ENCODE measurements around the gene RETREG1. TPM values are rescaled to one million over a fixed set of nuclear protein-coding genes. Genes with fewer than 3 reads are reported as not detected.

Gene RETREG1
- total RNA-seq, 1 experiment from 2014 or later = 3.4 TPM

DNA sequence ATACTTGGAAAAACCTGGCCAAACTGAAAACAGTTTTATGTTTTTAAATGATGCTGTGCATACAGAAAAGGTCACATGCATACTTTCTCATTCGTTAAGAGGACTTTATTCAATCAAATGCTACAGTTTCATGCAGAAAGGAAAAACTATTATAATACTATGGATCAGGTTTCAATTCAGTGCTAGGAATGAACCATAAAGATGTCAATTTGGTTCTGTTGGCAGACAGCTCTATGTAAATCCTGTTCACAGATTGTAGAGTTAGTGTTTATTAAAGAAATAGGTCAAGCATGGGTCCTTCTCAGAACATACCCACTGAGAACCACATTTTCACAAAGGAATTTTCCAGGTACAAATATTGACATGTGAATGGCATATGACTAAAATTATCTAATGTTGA lies 57.1 kb downstream of the RETREG1 start:
- H4K20me1 ChIP-seq (ENCODE audit: control insufficient read depth, insufficient read depth, insufficient read length) = no peaks in the 10 kb centered on the region
- H3T11ph ChIP-seq (ENCODE audit: low read length) = no peak overlapping the region
- no peaks in the 10 kb centered on the region; the same call in 1 of the 2 replicates for H3K4me1 ChIP-seq (ENCODE audit: insufficient read depth, low read length)
- H3K23ac ChIP-seq (ENCODE audit: insufficient read length, low read depth, low read length) = no peak overlapping the region
- no peak overlapping the region for H2BK12ac ChIP-seq (ENCODE audit: insufficient read length, low read depth, low read length)
- H4K91ac ChIP-seq (ENCODE audit: insufficient read length, low read depth, low read length) = no peak overlapping the region
- no peak overlapping the region for H3K27ac Mint-ChIP-seq
- H4K8ac ChIP-seq (replicated peaks; ENCODE audit: insufficient read length, low read depth, low read length) = no peak overlapping the region
- H2AFZ ChIP-seq (ENCODE audit: low read length) = no peak overlapping the region
- H3K9ac ChIP-seq (ENCODE audit: extremely low read depth, insufficient read length, low read length) = no peak overlapping the region
- no peaks in the 10 kb centered on the region for H3K23me2 ChIP-seq (ENCODE audit: insufficient read length, low read depth, low read length, poor library complexity, severe bottlenecking)
- no CpG with 5 or more reads among the region's 1 CpG for WGBS (ENCODE audit: extremely low coverage, insufficient read length, low lambda C conversion rate)
- no peak overlapping the region for H2BK5ac ChIP-seq (ENCODE audit: insufficient read length, low read length)
- no peak overlapping the region for H2BK120ac ChIP-seq (ENCODE audit: low read depth, low read length, poor library complexity, severe bottlenecking)
- no peaks in the 10 kb centered on the region for H3K79me2 ChIP-seq (ENCODE audit: insufficient read depth, low read length)
- no peak overlapping the region for H3K4me3 Mint-ChIP-seq
- no peak overlapping the region for H3K56ac ChIP-seq (ENCODE audit: insufficient read length, low read depth, low read length)
- H3K4me2 ChIP-seq (ENCODE audit: insufficient read depth, insufficient read length, low read length) = no peak overlapping the region
- no peaks in the 10 kb centered on the region for H3K27me3 ChIP-seq (ENCODE audit: insufficient read depth, low read length)
- no peak overlapping the region for H2BK15ac ChIP-seq (ENCODE audit: low read depth, low read length)
- H3K9me3 Mint-ChIP-seq = no peaks in the 10 kb centered on the region
- no peak overlapping the region for H3K27ac ChIP-seq (ENCODE audit: insufficient read length, low read depth, low read length)
- H3K4ac ChIP-seq (ENCODE audit: low read depth, low read length) = no peak overlapping the region
- peaks cover 13 to 20% of the 10 kb centered on the region in 2 experiments for H3K4me1 Mint-ChIP-seq
- H3K36me3 Mint-ChIP-seq (ENCODE audit: insufficient read depth in 1 of 3, low read depth in 3 of 3) = no peaks in the 10 kb centered on the region
- no peak overlapping the region for H3K14ac ChIP-seq (ENCODE audit: insufficient read depth, low read length)
- no peaks in the 10 kb centered on the region for H3K27me3 Mint-ChIP-seq (ENCODE audit: low read depth)
- H4K5ac ChIP-seq (ENCODE audit: insufficient read length, low read depth, low read length) = no peak overlapping the region
- H3K9me3 ChIP-seq (ENCODE audit: control insufficient read depth, low read depth, low read length) = no peaks in the 10 kb centered on the region
- H3K18ac ChIP-seq (ENCODE audit: insufficient read length, low read depth, low read length) = no peak overlapping the region
- no peak for DNase-seq
- no peaks in the 10 kb centered on the region for H3K79me1 ChIP-seq (ENCODE audit: insufficient read depth, low read depth, low read length, poor library complexity, severe bottlenecking)
- no peak overlapping the region for H2AK5ac ChIP-seq (ENCODE audit: insufficient read length, low read length)
- TF ChIP-seq, protein P1, sequence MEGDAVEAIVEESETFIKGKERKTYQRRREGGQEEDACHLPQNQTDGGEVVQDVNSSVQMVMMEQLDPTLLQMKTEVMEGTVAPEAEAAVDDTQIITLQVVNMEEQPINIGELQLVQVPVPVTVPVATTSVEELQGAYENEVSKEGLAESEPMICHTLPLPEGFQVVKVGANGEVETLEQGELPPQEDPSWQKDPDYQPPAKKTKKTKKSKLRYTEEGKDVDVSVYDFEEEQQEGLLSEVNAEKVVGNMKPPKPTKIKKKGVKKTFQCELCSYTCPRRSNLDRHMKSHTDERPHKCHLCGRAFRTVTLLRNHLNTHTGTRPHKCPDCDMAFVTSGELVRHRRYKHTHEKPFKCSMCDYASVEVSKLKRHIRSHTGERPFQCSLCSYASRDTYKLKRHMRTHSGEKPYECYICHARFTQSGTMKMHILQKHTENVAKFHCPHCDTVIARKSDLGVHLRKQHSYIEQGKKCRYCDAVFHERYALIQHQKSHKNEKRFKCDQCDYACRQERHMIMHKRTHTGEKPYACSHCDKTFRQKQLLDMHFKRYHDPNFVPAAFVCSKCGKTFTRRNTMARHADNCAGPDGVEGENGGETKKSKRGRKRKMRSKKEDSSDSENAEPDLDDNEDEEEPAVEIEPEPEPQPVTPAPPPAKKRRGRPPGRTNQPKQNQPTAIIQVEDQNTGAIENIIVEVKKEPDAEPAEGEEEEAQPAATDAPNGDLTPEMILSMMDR (conservative IDR thresholded peaks at IDR 0.05) = no peak
- no peak overlapping the region for H2BK20ac ChIP-seq (ENCODE audit: low read depth, low read length, poor library complexity, severe bottlenecking)
